Measurements from ENCODE around the gene TMEM196. TPM values are rescaled to one million over a fixed set of nuclear protein-coding genes. Genes with fewer than 3 reads are reported as not detected.

TMEM196 gene
- total RNA-seq (2014; rRNA removed; shearing (Covaris generic)), result not detected in 2 replicates

- DNase-seq (ENCODE audit: low read depth), result peak; percentile 66
These were observed at the start of gene TMEM196 for GRCh38 chr7:19772841-19773760. TSS of gene TMEM196 (minus strand) at chr7:19773617. CDS start at chr7:19772696, 921 bp downstream.

GRCh38 chr7:19816128-19816527 is 42.7 kb upstream of the TMEM196 start:
- DNase-seq (ENCODE audit: low read depth), result no peak

- DNase-seq (ENCODE audit: low read depth), result peak; percentile 46
These were observed 42.1 kb upstream of the TMEM196 start for GRCh38 chr7:19815546-19815945.

DNA sequence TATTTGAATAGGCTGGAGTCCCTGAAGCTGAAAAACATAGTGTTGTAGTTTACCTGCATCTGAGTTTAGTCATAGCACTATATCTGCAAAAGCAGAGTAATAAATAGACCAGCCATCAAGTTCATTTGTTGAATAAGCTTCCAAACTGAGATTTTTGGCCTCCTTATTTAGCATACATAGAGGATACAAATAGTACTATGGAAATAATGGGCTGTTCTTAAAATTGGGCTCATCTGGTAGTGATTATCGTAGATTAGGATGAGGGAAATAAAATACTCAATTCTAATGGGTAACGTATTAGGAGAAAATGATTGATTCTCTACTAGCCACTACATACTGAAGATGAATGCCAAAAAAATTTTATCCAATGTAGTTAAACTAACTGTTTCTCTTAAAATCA is 41.4 kb upstream of the TMEM196 start:
- DNase-seq (ENCODE audit: low read depth), result no peak

GRCh38 chr7:19811386-19811785 is 38.0 kb upstream of the TMEM196 start:
- no peak for DNase-seq (ENCODE audit: low read depth)

GRCh38 chr7:19798986-19799385 is 25.6 kb upstream of the TMEM196 start:
- peak; percentile 12 for DNase-seq (ENCODE audit: low read depth)

DNA sequence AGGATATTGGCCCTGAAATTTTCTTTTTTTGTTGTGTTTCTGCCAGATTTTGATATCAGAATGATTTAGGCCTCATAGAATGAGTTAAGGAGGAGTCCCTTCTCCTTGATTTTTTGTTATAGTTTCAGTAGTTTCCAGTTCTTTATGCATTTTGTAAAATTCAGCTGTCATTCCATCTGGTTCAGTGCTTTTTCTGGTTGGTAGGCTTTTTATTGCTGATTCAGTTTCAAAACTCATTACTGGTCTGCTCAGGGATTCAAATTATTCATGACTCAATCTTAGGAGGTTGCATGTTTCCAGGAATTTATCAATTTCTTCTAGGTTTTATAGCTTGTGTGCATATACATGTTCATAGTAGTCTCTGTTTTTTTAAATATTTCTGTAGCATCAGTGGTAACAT is 10.1 kb upstream of the TMEM196 start:
- DNase-seq (ENCODE audit: low read depth), result no peak

GRCh38 chr7:19776981-19777380 is 3.6 kb upstream of the TMEM196 start:
- no peak for DNase-seq (ENCODE audit: low read depth)

- no peak for DNase-seq (ENCODE audit: low read depth)
These were observed 2.2 kb upstream of the TMEM196 start for GRCh38 chr7:19775578-19775977.

DNA sequence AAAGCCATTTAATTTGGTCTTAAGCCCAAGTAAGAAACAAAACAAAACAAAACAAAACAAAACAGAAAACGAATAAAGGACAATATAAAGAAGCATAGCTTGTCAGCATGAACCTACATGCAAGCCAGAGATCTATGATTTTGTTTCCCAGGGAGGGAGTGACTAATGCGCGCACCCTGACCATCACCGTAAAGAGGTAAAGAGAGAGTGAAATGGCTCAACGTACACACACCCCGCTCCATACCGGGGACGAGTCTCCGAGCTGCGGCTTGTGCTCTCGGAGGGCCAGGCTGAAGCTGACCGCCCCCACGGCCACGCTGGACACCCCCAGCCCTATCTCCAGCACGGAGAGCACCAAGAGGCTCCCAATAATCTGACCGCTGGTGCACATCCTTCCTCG is 1.1 kb downstream of the TMEM196 start:
- peak; percentile 19 for DNase-seq (ENCODE audit: low read depth)

DNA sequence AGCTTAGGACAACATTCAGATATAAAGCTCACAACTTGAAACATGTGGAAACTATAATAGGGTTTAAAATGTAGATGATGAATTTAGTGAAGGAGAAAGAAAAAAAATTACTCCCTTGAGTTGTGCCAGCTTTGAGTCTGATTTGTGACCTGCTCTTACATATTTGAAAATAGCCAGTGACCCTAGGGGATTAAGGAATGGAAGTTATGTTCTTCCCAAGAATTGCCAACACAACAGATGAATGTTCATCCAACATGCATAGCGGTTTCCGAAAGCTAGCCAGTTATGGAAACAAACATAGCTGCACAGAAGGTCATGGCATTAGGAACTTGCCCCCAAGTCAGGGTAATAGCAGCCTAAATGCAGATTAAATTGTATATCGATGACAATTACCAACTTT is 10.8 kb downstream of the TMEM196 start:
- DNase-seq (ENCODE audit: low read depth), result no peak

- peak; percentile 65 for DNase-seq (ENCODE audit: low read depth)
These were observed 18.8 kb downstream of the TMEM196 start for GRCh38 chr7:19754521-19755116.

GRCh38 chr7:19752020-19752419 is 21.4 kb downstream of the TMEM196 start:
- no peak for DNase-seq (ENCODE audit: low read depth)

GRCh38 chr7:19749658-19750057 is 23.8 kb downstream of the TMEM196 start:
- DNase-seq (ENCODE audit: low read depth), result peak; percentile 52

GRCh38 chr7:19747740-19748339 is 25.6 kb downstream of the TMEM196 start:
- DNase-seq (ENCODE audit: low read depth), result peak; percentile 56

GRCh38 chr7:19744075-19744474 is 29.3 kb downstream of the TMEM196 start:
- no peak for DNase-seq (ENCODE audit: low read depth)

DNA sequence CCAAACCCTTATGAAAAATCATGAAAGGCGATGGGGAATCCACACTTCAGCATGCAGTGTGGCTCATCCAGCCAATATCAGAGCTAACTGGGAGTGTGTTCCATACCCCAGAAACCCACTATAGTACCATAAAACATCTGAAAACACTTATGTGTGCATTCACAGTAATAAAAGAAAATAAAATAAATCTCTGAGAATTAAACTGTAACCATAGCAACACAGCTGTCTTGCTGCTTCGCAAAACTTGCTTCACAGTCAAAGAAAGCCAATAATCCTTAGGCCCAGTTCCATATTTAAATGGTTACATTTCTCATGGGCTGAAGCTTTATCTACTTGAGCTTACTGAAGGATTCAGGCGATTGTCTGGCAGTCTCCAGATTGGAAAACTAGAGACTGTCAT is 44.7 kb downstream of the TMEM196 start:
- no peak for DNase-seq (ENCODE audit: low read depth)

DNA sequence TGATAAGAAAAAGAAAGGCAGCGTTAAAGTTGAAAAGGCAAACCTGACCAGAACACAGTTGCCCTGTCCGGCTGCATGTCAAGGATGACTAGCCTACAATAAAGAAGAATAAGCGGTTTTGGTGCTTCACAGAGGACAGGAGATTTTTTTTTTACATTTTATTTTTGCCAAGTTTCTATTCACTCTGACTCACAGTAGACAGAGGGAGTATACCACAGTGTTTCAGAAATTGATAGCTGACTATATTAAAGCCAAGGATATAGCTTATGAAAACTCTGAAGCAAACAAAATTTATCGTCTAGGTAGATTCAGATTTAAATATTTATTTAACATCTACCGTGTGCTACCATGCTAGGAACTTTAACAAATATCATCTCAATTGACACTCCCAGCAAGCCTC is 47.6 kb downstream of the TMEM196 start:
- DNase-seq (ENCODE audit: low read depth), result no peak

DNA sequence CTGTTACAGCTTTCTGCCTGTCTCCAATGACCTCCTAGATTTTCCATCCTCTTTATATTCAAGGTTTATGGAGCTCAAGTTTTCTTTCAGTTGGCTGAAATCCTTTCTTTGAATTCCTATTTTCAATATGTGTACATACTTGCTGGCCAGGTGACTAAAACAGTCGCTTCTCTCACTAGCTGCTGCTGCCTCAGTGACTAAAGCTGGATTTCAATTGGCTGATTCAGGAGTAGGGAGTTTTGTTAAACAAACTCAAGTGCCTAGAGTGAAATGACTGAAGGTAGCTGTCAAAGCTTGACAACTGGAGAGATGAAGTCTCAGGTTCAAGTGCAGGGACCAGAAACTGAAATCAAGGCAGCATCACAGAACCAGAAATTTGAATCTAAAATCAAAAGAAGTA is 57.9 kb downstream of the TMEM196 start:
- no peak for DNase-seq (ENCODE audit: low read depth)

GRCh38 chr7:19713676-19714075 is 59.7 kb downstream of the TMEM196 start:
- DNase-seq (ENCODE audit: low read depth), result peak; percentile 61

GRCh38 chr7:19709249-19709578 is 64.2 kb downstream of the TMEM196 start:
- DNase-seq (ENCODE audit: low read depth), result no peak

DNA sequence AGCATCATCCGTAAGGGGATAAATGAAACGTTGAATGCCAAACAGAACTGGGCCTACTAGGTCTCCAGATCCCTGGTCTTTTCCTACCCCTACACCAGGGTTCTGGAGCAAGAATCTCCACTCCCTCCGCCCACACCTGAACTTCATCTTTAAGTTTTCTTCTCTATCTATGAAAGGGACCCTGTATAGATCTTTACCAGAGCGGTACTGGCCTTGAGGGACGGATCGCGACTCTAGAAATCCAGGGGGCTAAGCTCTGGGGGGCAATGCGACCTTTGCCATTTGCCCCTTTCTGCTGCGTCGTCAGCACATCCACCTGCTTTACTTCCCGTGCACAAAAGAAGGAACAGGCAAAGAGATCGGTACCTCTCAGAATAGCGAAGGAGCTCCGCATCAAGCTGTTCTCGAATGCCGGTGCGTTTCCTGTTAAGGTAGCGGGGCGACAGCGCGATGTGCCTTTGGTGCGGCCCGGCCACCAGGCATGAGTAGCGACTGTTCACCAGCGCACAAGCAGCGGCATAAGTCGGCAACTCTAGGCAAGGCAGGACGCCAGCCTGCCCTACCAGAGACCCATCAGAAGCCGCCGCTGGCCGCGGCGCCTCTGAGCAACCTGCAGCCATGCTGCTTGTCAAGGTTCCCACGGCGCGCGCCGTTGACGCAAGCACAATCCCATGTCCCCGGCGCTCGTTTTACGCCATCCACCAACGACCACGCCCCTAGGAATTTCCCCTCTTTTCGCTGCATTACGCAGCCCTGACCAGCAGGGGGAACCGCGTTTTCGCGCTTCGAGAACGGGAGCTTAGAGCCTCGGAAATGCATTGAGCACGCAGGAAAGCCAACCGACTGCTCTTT is 64.8 kb downstream of the TMEM196 start, which contains the start of gene POLR1F:
POLR1F (minus strand) TSS at position 641 of the 852 bp plus-strand sequence; CDS start at position 620, 21 bp downstream.
- peak; percentile 94 for DNase-seq (ENCODE audit: low read depth)
